ENCODE results near the gene STK16.

Gene STK16, protein sequence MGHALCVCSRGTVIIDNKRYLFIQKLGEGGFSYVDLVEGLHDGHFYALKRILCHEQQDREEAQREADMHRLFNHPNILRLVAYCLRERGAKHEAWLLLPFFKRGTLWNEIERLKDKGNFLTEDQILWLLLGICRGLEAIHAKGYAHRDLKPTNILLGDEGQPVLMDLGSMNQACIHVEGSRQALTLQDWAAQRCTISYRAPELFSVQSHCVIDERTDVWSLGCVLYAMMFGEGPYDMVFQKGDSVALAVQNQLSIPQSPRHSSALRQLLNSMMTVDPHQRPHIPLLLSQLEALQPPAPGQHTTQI

DNA sequence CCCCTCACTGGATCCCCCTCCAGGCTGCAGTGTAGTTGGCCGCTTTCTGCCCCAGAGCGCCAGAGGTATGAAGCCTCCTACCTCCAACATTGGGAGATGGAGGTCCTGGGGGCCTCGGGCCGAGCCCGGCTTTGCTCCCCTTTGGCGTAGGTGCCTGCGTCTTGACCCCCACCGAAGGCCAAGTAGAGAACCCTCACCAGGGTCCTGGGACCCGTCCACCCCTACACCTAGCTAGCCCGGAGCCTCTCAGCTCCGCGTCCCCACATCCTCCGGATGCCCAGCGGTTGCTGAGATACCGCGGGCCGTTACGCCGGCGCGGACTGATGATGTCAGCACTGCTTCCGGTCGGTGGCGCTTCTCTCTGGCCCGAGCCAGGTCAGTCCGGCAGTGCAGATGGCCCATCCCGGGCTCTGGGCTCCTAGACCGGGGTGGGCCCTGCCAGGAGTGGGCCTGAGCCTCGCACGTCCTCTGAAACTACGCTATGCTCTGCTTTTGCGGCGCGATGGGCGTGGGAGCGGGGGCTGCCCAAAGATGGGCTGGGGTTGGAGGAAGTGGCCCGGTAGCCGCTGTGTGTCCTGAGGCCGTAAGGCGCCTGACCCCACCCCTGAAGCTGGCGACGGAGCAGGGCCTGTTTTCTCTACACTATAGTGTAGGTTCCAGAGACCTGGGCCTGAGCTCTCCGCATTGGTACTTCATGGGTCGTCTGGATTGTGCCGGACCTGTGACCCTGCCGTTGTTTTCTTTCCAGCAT is at the start of gene STK16, which contains the start of gene GLB1L:
TSS of gene STK16 (plus strand) at position 332 of the 751 bp plus-strand sequence. CDS start 521 bp downstream, outside the sequence.
TSS of gene GLB1L (minus strand) at position 297 of the 751 bp plus-strand sequence. CDS start 1,871 bp downstream, outside the sequence.
- H3K4me2 ChIP-seq (ENCODE audit: low read depth, low read length, poor library complexity, severe bottlenecking) = peak within 1 kb of the TSS; percentile 78
- H3K9ac ChIP-seq (ENCODE audit: low read depth, low read length, poor library complexity, severe bottlenecking) = peak within 1 kb of the TSS; percentile 91
- peaks cover 27% of the 10 kb centered on the region for H4K20me1 ChIP-seq (ENCODE audit: insufficient read depth, low read length, poor library complexity, severe bottlenecking)
- TF ChIP-seq, protein P1, sequence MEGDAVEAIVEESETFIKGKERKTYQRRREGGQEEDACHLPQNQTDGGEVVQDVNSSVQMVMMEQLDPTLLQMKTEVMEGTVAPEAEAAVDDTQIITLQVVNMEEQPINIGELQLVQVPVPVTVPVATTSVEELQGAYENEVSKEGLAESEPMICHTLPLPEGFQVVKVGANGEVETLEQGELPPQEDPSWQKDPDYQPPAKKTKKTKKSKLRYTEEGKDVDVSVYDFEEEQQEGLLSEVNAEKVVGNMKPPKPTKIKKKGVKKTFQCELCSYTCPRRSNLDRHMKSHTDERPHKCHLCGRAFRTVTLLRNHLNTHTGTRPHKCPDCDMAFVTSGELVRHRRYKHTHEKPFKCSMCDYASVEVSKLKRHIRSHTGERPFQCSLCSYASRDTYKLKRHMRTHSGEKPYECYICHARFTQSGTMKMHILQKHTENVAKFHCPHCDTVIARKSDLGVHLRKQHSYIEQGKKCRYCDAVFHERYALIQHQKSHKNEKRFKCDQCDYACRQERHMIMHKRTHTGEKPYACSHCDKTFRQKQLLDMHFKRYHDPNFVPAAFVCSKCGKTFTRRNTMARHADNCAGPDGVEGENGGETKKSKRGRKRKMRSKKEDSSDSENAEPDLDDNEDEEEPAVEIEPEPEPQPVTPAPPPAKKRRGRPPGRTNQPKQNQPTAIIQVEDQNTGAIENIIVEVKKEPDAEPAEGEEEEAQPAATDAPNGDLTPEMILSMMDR (conservative IDR thresholded peaks at IDR 0.05; ENCODE audit: low read length) = no peak
- no peaks in the 10 kb centered on the region for H3K36me3 ChIP-seq (ENCODE audit: insufficient read depth, low read length)
- no peaks in the 10 kb centered on the region for H3F3A ChIP-seq (ENCODE audit: low read depth)
- H3K9me2 ChIP-seq (replicated peaks; ENCODE audit: low read depth, low read length) = no peaks in the 10 kb centered on the region
- peak within 1 kb of the TSS; percentile 75 for H2AFZ ChIP-seq (ENCODE audit: low read length)
- peaks cover 54% of the 10 kb centered on the region for H3K4me1 ChIP-seq (ENCODE audit: insufficient read depth, low read length, poor library complexity, severe bottlenecking)
- H3K79me2 ChIP-seq (ENCODE audit: insufficient read depth, low read length) = peaks cover 15% of the 10 kb centered on the region
- H3K27me3 ChIP-seq (ENCODE audit: insufficient read depth, low read length, poor library complexity, severe bottlenecking) = no peaks in the 10 kb centered on the region
- no peaks in the 10 kb centered on the region for H3K9me3 ChIP-seq (ENCODE audit: insufficient read depth, low read depth, low read length)
- H3K4me3 ChIP-seq (ENCODE audit: low read length, poor library complexity, severe bottlenecking) = peak within 1 kb of the TSS; percentile 95

DNA sequence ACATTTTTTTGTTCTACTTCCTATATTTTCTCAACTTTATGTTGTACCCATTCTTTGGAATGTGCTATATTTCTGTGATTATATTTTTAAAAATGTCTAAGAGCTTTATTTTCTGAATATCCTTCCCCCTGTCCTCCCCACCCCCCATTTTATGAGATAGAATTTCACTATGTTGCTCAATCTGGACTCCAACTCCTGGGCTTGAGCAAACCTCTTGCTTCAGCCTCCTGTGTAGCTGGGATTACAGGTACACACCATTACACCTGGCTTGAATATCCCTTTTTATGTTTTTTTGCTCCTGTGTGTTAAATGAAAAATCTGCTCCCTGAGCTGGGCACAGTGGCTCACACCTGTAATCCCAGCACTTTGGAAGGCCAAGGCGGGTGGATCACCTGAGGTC is 47.9 kb upstream of the STK16 start:
- Histone ChIP-seq H2AFZ (ENCODE audit: low read length) (no peak overlapping the region), H4K20me1 (ENCODE audit: insufficient read depth, low read length, poor library complexity, severe bottlenecking) (no peaks in the 10 kb centered on the region), H3K79me2 (ENCODE audit: insufficient read depth, low read length) (no peaks in the 10 kb centered on the region), H3K36me3 (ENCODE audit: insufficient read depth, low read length) (no peaks in the 10 kb centered on the region), H3K4me3 (ENCODE audit: low read length, poor library complexity, severe bottlenecking) (no peak overlapping the region), H3K9ac (ENCODE audit: low read depth, low read length, poor library complexity, severe bottlenecking) (no peak overlapping the region), H3K9me3 (ENCODE audit: insufficient read depth, low read depth, low read length) (peaks cover 4% of the 10 kb centered on the region; the same call in 1 of the 2 replicates), H3F3A (ENCODE audit: low read depth) (peaks cover 3% of the 10 kb centered on the region; the same call in 1 of the 2 replicates), H3K4me2 (ENCODE audit: low read depth, low read length, poor library complexity, severe bottlenecking) (no peak overlapping the region), H3K9me2 (replicated peaks; ENCODE audit: low read depth, low read length) (no peaks in the 10 kb centered on the region), H3K27me3 (ENCODE audit: insufficient read depth, low read length, poor library complexity, severe bottlenecking) (no peaks in the 10 kb centered on the region), H3K4me1 (ENCODE audit: insufficient read depth, low read length, poor library complexity, severe bottlenecking) (peaks cover 11% of the 10 kb centered on the region)
- TF ChIP-seq, protein P1 (conservative IDR thresholded peaks at IDR 0.05; ENCODE audit: low read length) = no peak
- TF ChIP-seq EZH2phosphoT487 (IDR thresholded peaks at IDR 0.05; ENCODE audit: borderline replicate concordance) = no peak

DNA sequence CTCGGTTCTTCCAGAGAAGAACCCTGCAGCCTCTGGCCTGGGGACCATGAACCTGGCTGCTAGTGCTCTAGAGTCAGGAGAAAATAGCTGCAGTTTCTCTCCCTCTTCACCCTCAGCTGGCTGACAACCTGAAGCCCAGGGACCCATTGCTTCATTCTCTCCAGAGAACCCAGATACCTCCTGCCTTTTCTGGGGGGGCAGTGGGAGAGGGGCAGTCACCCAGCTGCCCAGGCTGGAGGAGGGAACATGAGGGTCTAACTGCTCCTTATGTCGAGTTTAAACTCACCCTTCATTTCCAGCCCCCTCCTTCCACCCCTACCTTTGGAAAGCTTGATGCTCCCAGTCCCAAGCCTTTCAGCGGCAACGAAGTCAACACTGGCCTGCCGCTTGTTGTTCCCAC is 46.3 kb upstream of the STK16 start:
- Histone ChIP-seq H3K4me3 (ENCODE audit: low read length, poor library complexity, severe bottlenecking) (peak overlapping the region; percentile 71), H3K9me2 (replicated peaks; ENCODE audit: low read depth, low read length) (no peaks in the 10 kb centered on the region), H3K9ac (ENCODE audit: low read depth, low read length, poor library complexity, severe bottlenecking) (peak overlapping the region; percentile 59), H3K9me3 (ENCODE audit: insufficient read depth, low read depth, low read length) (peaks cover 4% of the 10 kb centered on the region; the same call in 1 of the 2 replicates), H3K27me3 (ENCODE audit: insufficient read depth, low read length, poor library complexity, severe bottlenecking) (no peaks in the 10 kb centered on the region), H4K20me1 (ENCODE audit: insufficient read depth, low read length, poor library complexity, severe bottlenecking) (no peaks in the 10 kb centered on the region), H3K79me2 (ENCODE audit: insufficient read depth, low read length) (no peaks in the 10 kb centered on the region), H2AFZ (ENCODE audit: low read length) (no peak overlapping the region), H3F3A (ENCODE audit: low read depth) (peaks cover 3% of the 10 kb centered on the region; the same call in 1 of the 2 replicates), H3K4me1 (ENCODE audit: insufficient read depth, low read length, poor library complexity, severe bottlenecking) (peaks cover 11% of the 10 kb centered on the region), H3K36me3 (ENCODE audit: insufficient read depth, low read length) (no peaks in the 10 kb centered on the region), H3K4me2 (ENCODE audit: low read depth, low read length, poor library complexity, severe bottlenecking) (peak overlapping the region; percentile 65)
- TF ChIP-seq, protein P1 (conservative IDR thresholded peaks at IDR 0.05; ENCODE audit: low read length) = no peak
- no peak for TF ChIP-seq EZH2phosphoT487 (IDR thresholded peaks at IDR 0.05; ENCODE audit: borderline replicate concordance)

Data from Loucy (cell line).